ENCODE data around the gene OR51B4. TPM values are rescaled to one million over a fixed set of nuclear protein-coding genes. Genes with fewer than 3 reads are reported as not detected.

Gene OR51B4
- total and polyA plus RNA-seq, 9 of the 15 experiments (the other 6 are each of a cell fraction or from before 2014, with no cell fraction given) = 17.1 to 64.6 (median 39.9) TPM

- no peak for TF ChIP-seq RBM17 (IDR thresholded peaks at IDR 0.05; ENCODE audit: borderline replicate concordance, low read depth, low read length)
- no peak; the same call in 1 of the 2 replicates for TF ChIP-seq MAFG (tag; conservative IDR thresholded peaks at IDR 0.05)
- TF ChIP-seq DIDO1 (tag; IDR thresholded peaks at IDR 0.05; ENCODE audit: low read depth) = no peak
- TF ChIP-seq FOXJ2 (tag; IDR thresholded peaks at IDR 0.05) = no peak
- TF ChIP-seq YBX1 (IDR thresholded peaks at IDR 0.05) = no peak
- no peak for TF ChIP-seq ZNF408 (CRISPR knock-in tag; IDR thresholded peaks at IDR 0.05; ENCODE audit: low read depth)
- no peak for TF ChIP-seq RBM25 (IDR thresholded peaks at IDR 0.05; ENCODE audit: low read depth, low read length, severe bottlenecking)
- no peak for TF ChIP-seq ZNF146 (CRISPR knock-in tag; IDR thresholded peaks at IDR 0.05; ENCODE audit: unreplicated experiment)
- TF ChIP-seq BCOR (IDR thresholded peaks at IDR 0.05) = no peak
- TF ChIP-seq SNIP1 (IDR thresholded peaks at IDR 0.05; ENCODE audit: low read depth) = no peak
- no peak for TF ChIP-seq RUNX1 (IDR thresholded peaks at IDR 0.05; ENCODE audit: low read depth)
- peak; percentile 88 for TF ChIP-seq BRD9 (IDR thresholded peaks at IDR 0.05; ENCODE audit: low read depth, partially characterized antibody)
- TF ChIP-seq NFIC (IDR thresholded peaks at IDR 0.05) = peak; percentile 58
- no peak; the same call in 1 of the 2 replicates for TF ChIP-seq ETV1 (tag; conservative IDR thresholded peaks at IDR 0.05; ENCODE audit: low read depth)
- no peak for TF ChIP-seq STAG1 (CRISPR knock-in tag; IDR thresholded peaks at IDR 0.05; ENCODE audit: borderline replicate concordance)
- TF ChIP-seq RHOXF2B (CRISPR knock-in tag; conservative IDR thresholded peaks at IDR 0.05) = no peak
- no peak for TF ChIP-seq RBM14 (IDR thresholded peaks at IDR 0.05; ENCODE audit: borderline replicate concordance, insufficient read depth, low read depth, low read length)
- TF ChIP-seq THAP7 (CRISPR knock-in tag; IDR thresholded peaks at IDR 0.05) = no peak
- TF ChIP-seq RERE (CRISPR knock-in tag; IDR thresholded peaks at IDR 0.05; ENCODE audit: borderline replicate concordance) = no peak
- peak; percentile 79 for TF ChIP-seq SMARCC2 (IDR thresholded peaks at IDR 0.05; ENCODE audit: low read depth)
- TF ChIP-seq HMGN3 (IDR thresholded peaks at IDR 0.05; ENCODE audit: borderline replicate concordance, extremely low read depth, insufficient read length, low read depth, low read length) = no peak
- TF ChIP-seq ATF3 (IDR thresholded peaks at IDR 0.05) = peak; percentile 56; the same call in 1 of the 2 replicates
- 0 out of 2 replicates have a peak, but pooled peaks have one; percentile 39 for TF ChIP-seq ATF3 (CRISPR knock-in tag; conservative IDR thresholded peaks at IDR 0.05)
Measured at GRCh38 chr11:5275369-5276110, 26.2 kb downstream of the OR51B4 start (continued).
